Measurements from ENCODE around the gene SYCP2.

The SYCP2 gene

DNA sequence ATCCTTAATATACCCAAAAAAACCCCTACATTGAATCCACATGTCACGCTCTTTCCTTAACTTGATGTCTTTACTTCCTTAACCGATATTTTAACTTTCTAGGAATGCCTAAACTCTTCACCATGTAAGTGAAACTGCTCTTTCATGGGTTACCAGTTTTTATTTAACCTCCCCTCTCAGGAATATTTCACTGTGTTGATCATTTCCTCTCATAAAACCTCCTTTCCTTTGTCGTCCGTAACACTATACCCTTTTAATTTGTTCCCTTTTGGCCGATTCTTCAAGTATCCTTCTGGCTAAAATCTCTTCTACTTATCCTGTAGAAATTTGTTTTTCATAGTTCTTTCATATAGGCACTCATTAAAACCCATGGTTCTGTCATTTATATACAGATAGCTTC lies 24.6 kb downstream of the SYCP2 start:
- Histone ChIP-seq H4K20me1 (ENCODE audit: insufficient read depth, low read length) (no peaks in the 10 kb centered on the region), H3K9me3 (replicated peaks; ENCODE audit: insufficient read depth, low read length) (no peaks in the 10 kb centered on the region), H3K27me3 (replicated peaks; ENCODE audit: insufficient read depth, low read length) (no peaks in the 10 kb centered on the region), H3F3A (ENCODE audit: insufficient read depth, low read length) (no peaks in the 10 kb centered on the region), H3K36me3 (replicated peaks; ENCODE audit: insufficient read depth, low read length) (no peaks in the 10 kb centered on the region), H3K79me2 (ENCODE audit: low read length) (no peaks in the 10 kb centered on the region), H3K9me2 (replicated peaks; ENCODE audit: insufficient read depth, low read length) (no peaks in the 10 kb centered on the region), H3K4me3 (ENCODE audit: low read length) (no peak overlapping the region), H3K4me2 (ENCODE audit: low read depth, low read length) (no peak overlapping the region), H2AFZ (ENCODE audit: low read length) (no peak overlapping the region), H3K4me1 (ENCODE audit: low read length) (no peaks in the 10 kb centered on the region), H3K27ac (ENCODE audit: low read length) (no peak overlapping the region), H3K9ac (ENCODE audit: low read length) (no peak overlapping the region)
- DNase-seq: no peak
- TF ChIP-seq EZH2phosphoT487 (IDR thresholded peaks at IDR 0.05; ENCODE audit: low read length): no peak
- TF ChIP-seq EZH2 (optimal IDR thresholded peaks at IDR 0.05; ENCODE audit: low read depth, low read length): no peak
- no peak for TF ChIP-seq CTCF (IDR thresholded peaks at IDR 0.05; ENCODE audit: low read length)

DNA sequence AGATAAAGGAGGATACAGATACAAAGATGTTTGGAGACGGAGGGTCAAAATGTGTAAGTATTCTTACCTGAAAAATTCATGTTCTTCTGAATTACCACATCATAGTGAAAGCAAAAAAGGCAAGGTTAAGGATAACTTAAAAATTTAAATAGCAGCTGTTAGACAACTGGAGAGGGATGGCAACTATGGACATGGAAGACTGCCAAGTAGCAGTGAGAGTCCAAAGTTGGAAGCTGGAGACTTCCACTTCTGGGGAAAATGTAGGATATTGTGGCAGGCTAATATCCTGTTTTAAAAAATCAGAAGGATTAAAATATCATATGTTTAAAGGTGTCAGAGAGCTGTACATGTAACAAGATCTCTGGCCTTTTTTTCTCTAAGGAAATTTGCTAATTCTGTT lies 29.8 kb downstream of the SYCP2 start:
- Histone ChIP-seq H3K79me2 (ENCODE audit: low read length) (no peaks in the 10 kb centered on the region), H3K27ac (ENCODE audit: low read length) (no peak overlapping the region), H3K27me3 (replicated peaks; ENCODE audit: insufficient read depth, low read length) (no peaks in the 10 kb centered on the region), H3K9ac (ENCODE audit: low read length) (no peak overlapping the region), H4K20me1 (ENCODE audit: insufficient read depth, low read length) (no peaks in the 10 kb centered on the region), H3K4me2 (ENCODE audit: low read depth, low read length) (no peak overlapping the region), H3K4me3 (ENCODE audit: low read length) (no peak overlapping the region), H3F3A (ENCODE audit: insufficient read depth, low read length) (no peaks in the 10 kb centered on the region), H3K9me3 (replicated peaks; ENCODE audit: insufficient read depth, low read length) (no peaks in the 10 kb centered on the region), H2AFZ (ENCODE audit: low read length) (no peak overlapping the region), H3K9me2 (replicated peaks; ENCODE audit: insufficient read depth, low read length) (no peaks in the 10 kb centered on the region), H3K4me1 (ENCODE audit: low read length) (no peaks in the 10 kb centered on the region), H3K36me3 (replicated peaks; ENCODE audit: insufficient read depth, low read length) (no peaks in the 10 kb centered on the region)
- DNase-seq: no peak
- TF ChIP-seq CTCF (IDR thresholded peaks at IDR 0.05; ENCODE audit: low read length) (no peak), EZH2 (optimal IDR thresholded peaks at IDR 0.05; ENCODE audit: low read depth, low read length) (no peak), EZH2phosphoT487 (IDR thresholded peaks at IDR 0.05; ENCODE audit: low read length) (no peak)

- no peaks in the 10 kb centered on the region for H3K9me3 ChIP-seq (replicated peaks; ENCODE audit: insufficient read depth, low read length)
- H2AFZ ChIP-seq (ENCODE audit: low read length): no peak overlapping the region
- no peaks in the 10 kb centered on the region for H3K4me1 ChIP-seq (ENCODE audit: low read length)
- no peaks in the 10 kb centered on the region for H3K79me2 ChIP-seq (ENCODE audit: low read length)
- no peak overlapping the region for H3K4me2 ChIP-seq (ENCODE audit: low read depth, low read length)
- H3K27me3 ChIP-seq (replicated peaks; ENCODE audit: insufficient read depth, low read length): no peaks in the 10 kb centered on the region
- no peaks in the 10 kb centered on the region for H3F3A ChIP-seq (ENCODE audit: insufficient read depth, low read length)
- no peaks in the 10 kb centered on the region for H3K9me2 ChIP-seq (replicated peaks; ENCODE audit: insufficient read depth, low read length)
- TF ChIP-seq EZH2 (optimal IDR thresholded peaks at IDR 0.05; ENCODE audit: low read depth, low read length) (no peak), CTCF (IDR thresholded peaks at IDR 0.05; ENCODE audit: low read length) (no peak), EZH2phosphoT487 (IDR thresholded peaks at IDR 0.05; ENCODE audit: low read length) (no peak)
- H3K4me3 ChIP-seq (ENCODE audit: low read length): no peak overlapping the region
- H3K9ac ChIP-seq (ENCODE audit: low read length): no peak overlapping the region
- no peaks in the 10 kb centered on the region for H3K36me3 ChIP-seq (replicated peaks; ENCODE audit: insufficient read depth, low read length)
- H4K20me1 ChIP-seq (ENCODE audit: insufficient read depth, low read length): no peaks in the 10 kb centered on the region
- DNase-seq: no peak
- H3K27ac ChIP-seq (ENCODE audit: low read length): no peak overlapping the region
These were observed 31.0 kb downstream of the SYCP2 start for GRCh38 chr20:59902470-59902869.
